RPMI7951 (cell line): ENCODE measurements around the gene TANC1. TPM values are rescaled to one million over a fixed set of nuclear protein-coding genes. Genes with fewer than 3 reads are reported as not detected.

Experiments used
- DNase-seq: peaks from one replicate; pipeline ENCODE4 v3.0.0-alpha.2; 2012; ENCODE audit warnings: low read depth
- total RNA-seq: library from RNA; depleted of rRNA; stranded (reverse); fragments of >200 nt; shearing (Covaris generic); gene quantifications from 2 replicates; pipeline ENCODE4 v1.2.3, GENCODE V29; 2014

The TANC1 gene
- total RNA-seq, 1 experiment from 2014 or later = 24.4 TPM

DNA sequence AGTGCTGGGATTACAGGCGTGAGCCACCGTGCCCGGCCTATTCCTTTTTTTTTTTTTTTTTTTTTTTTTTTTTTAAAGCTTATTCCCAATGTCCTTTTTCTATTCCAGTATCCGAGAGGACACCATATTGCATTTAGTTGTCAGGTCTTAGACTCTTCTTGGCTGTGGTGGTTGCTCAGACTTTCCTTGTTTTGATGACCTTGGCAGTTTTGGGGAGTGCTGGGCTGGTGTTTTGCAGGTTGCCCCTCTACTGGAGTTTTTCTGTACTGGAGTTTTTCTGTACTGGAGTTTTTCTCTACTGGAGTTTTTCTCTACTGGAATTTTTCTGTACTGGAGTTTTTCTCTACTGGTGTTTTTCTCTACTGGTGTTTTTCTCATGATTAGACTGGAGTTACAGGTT is 149.2 kb downstream of the TANC1 start:
- no peak for DNase-seq

DNA sequence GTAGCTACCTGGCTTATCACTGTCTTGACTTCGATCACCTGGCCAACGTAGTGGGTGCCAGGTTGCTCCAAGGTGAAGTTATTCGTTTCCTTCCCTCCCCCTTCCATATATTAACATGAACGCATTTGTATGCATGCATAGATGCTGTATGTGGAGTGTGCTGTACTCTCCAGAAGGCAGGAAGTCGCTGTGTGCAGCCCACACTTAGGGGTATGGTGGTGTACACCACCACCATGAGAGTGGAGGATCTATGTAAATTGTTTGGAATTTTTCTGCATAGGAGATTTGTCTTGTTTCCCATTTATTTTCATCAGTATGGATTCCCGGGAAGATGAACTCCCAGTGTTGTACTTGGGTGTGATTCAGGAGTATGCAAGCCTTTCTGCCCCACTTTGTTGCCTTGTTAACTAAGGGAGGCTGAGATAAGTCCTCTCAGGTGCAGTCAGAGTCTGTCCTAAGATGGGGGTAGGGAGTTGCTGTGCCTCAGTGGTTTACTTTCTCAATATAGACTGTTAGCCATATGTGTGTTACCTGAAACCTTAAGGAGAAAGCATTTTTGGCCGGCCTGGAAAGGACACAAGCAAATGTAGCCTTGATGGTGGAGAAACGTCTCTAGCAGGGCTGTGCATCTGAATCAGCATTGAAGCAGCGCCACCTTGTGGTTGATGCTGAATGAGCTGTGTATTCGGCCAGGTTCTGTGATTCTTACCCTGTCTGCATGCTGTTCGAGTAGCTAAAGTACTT is 149.8 kb downstream of the TANC1 start:
- DNase-seq = peak; percentile 81

DNA sequence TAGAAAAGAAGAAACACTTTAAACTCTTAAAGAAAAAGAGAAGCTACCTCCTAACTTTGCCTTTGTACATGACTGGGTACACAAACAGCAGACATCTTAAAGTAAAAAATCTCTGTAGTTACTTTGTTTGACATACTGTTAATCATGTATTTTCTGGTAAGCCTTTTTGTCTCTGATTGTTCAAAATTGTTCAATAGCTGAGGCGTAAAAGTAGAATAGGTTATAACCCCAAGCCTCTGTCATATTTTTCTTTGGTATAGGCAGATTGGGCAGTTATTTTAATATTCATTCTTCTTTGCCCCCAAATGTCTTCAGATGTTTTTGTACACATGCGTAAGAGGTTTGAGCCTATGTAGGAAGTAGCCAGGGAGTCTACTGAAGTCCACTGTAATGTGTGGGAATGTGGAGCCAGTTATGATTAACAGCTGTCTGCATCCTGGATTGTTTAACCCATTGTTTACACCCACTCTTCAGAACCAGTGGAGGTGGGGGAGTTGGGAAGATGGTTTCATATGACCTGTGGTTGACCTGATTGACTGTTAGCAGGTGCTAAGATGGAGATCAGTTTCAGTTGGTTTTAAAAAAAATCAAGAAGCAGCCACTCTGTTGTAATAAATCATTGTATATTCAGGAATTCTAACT is 150.5 kb downstream of the TANC1 start:
- no peak for DNase-seq

- DNase-seq = peak; percentile 66
Observed at GRCh38 chr2:159119652-159120257, 151.3 kb downstream of the TANC1 start.

DNA sequence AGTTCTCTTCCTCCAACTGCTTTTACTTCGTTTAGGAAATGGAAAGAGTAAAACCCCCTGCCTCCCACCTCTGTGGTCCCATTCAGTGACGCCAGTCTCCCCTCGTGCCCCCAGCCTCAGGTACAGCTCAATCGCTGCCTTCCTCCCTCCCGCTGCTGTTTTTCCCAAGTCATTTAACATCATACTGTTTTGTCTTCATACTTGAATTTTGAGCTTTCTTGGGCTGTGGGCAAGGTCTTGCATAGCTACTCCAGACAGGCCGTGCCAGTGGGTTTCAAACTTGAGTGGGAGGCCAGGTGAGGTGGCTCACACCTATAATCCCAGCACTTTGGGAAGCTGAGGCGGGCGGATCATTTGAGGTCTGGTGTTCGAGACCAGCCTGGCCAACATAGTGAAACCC is 155.3 kb downstream of the TANC1 start:
- no peak for DNase-seq

GRCh38 chr2:159124441-159124911 is 156.0 kb downstream of the TANC1 start:
- peak; percentile 96 for DNase-seq

DNA sequence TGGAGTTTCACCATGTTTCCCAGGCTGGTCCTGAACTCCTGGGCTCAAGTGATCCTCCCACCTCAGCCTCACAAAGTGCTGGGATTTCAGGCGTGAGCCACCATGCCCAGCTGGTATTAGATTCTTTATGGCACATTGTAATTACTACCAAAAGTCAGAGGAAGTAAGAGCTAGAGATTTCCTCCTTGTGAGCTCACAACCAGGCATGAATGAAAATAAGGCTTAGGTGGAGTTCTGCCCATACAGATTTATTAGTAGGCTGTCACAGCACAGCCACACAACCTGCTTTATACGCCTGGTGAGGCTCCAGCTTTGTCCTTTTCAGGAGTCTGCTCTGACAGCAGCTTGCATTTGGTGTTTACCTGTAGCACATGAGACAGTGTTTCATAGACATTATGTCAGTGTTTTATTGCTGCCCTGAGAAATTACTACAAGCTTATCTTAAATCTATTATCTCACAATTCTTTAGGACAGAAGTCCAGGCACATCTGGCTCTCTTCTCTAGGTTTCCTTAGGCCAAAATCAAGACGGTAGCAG is 156.6 kb downstream of the TANC1 start:
- no peak for DNase-seq

- DNase-seq = no peak
Observed at GRCh38 chr2:159125858-159126257, 157.4 kb downstream of the TANC1 start.

GRCh38 chr2:159126432-159127022 is 158.1 kb downstream of the TANC1 start:
- DNase-seq = peak; percentile 61

DNA sequence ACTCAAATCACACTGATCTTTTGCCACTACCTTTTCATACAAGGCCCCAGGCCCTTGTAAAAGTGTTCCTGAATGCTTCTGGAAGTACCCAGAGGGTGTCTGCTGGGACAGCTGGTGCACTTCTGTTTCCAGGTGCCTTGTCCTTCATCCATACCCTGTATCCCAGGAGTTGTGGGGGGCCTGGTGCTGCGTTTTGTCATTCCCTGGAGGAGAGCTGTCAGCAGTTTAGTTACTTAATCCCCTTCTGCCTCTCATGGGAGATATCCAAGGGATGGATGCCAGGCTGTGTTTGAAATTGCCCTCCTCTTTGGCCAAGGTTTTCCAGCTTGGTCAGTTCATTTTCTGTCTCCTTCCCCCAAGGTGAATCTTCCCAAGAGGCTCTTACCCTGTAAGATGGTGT is 159.8 kb downstream of the TANC1 start:
- DNase-seq = no peak

DNA sequence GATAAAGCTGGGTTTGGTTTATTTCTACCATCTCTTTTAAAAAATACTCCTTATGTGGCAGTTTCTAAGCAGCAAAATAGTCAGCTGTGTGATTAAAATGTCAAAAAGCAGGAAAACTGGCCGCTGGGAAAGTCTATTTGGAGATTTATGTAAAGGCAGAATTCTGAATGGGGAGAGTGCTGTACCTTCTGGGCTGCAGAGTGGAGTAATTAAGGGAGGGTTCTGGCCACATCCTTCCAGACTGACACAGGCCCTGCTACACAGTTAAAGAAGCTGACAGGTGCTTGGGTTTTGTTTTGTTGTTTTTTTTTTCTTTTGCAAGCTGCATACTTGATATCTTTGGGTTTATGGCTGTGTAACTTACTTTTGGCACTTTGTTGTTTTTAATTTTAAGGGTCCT is 160.8 kb downstream of the TANC1 start:
- DNase-seq = no peak

DNA sequence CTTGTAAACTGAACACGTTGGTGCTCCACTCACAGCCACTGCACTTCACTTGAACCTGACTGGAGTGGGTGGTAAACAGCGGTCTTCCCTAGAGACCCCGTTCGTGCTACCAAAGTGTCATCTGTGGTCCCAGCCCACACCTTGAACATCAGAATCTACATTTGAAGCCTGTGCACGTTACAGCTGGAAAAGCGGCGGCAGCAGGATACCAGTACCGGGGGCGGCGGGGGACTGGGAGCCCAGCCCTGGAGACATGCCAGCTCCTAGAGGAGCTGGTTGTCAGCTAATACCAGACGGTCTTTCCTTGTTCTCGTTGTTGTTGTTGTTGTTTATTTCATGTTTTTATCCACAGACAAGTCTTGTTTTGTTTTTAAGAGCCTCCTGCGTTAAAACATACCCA is 161.4 kb downstream of the TANC1 start:
- DNase-seq = no peak

GRCh38 chr2:159130302-159130701 is 161.9 kb downstream of the TANC1 start:
- peak; percentile 54 for DNase-seq

- no peak for DNase-seq
Observed at GRCh38 chr2:159131267-159131913, 162.9 kb downstream of the TANC1 start.

- peak; percentile 90 for DNase-seq
Observed at GRCh38 chr2:159131914-159132281, 163.5 kb downstream of the TANC1 start.

DNA sequence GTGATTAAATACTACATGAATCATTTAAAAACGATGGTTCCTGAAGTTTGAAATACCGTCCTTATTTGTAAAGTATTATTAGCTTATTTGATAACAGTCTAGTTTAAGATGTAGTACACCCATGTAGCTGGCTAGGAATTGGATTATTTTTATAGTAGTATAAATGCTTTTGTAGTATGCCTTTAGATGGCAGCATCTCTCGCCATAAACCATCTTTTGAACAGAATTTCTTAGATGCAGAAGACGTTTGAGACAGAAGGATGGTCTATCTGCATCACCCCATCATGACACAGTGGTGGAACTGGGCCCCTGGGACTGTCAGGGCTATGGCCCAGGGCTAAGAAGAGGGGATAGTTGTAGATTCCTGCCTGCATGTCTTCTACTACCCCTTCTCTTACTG is 165.4 kb downstream of the TANC1 start:
- peak; percentile 38 for DNase-seq

DNA sequence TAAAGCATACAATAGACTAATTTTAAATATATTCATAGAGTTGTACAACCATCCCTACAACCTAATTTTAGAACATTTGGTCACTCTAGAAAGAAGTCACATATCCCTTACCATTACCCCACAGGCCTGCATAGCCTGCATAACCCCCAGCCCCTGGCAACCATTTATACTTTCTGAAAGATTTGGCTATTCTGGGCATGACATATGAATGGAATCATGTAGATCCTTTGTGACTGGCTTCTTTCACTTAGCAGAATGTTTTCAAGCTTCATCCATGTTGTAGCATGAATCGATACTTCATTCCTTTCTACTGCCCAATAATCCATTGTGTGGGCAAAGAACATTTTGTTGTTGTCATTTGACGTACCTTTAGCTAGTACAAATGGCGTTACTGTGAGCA is 166.5 kb downstream of the TANC1 start:
- no peak for DNase-seq

DNA sequence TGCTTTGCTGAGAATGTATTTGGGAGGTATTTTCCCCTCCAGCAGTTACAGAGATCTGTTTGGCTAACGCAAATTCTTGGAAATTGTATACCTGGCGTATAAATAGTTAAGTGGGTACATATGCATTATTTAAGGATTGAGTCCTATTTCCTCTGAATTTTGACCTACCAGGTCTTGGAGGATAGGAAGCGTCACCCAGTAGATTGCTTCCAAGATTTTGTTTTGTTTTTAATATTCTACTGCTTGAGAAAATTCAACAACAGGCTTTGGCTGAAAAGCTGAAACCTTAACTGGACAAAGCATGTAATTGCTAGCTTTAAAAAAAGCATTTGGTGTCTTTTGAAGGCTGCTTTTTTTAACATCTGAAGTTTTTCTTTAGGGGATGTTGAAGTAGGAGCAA is 168.0 kb downstream of the TANC1 start:
- no peak for DNase-seq

- peak; percentile 81 for DNase-seq
Observed at GRCh38 chr2:159137511-159138241, 169.2 kb downstream of the TANC1 start.

- no peak for DNase-seq
Observed at GRCh38 chr2:159138642-159139182, 170.3 kb downstream of the TANC1 start.
